Measurements from ENCODE around the gene SPATA31E1.

- no peak for TF ChIP-seq CTCF (IDR thresholded peaks at IDR 0.05)
- no peak for TF ChIP-seq POLR2A (IDR thresholded peaks at IDR 0.05)
These were observed 2.0 kb upstream of the SPATA31E1 start for GRCh38 chr9:87880683-87881082.

Data from heart left ventricle (tissue), 13 donors.